ENCODE data around the gene MTCL1.

DNA sequence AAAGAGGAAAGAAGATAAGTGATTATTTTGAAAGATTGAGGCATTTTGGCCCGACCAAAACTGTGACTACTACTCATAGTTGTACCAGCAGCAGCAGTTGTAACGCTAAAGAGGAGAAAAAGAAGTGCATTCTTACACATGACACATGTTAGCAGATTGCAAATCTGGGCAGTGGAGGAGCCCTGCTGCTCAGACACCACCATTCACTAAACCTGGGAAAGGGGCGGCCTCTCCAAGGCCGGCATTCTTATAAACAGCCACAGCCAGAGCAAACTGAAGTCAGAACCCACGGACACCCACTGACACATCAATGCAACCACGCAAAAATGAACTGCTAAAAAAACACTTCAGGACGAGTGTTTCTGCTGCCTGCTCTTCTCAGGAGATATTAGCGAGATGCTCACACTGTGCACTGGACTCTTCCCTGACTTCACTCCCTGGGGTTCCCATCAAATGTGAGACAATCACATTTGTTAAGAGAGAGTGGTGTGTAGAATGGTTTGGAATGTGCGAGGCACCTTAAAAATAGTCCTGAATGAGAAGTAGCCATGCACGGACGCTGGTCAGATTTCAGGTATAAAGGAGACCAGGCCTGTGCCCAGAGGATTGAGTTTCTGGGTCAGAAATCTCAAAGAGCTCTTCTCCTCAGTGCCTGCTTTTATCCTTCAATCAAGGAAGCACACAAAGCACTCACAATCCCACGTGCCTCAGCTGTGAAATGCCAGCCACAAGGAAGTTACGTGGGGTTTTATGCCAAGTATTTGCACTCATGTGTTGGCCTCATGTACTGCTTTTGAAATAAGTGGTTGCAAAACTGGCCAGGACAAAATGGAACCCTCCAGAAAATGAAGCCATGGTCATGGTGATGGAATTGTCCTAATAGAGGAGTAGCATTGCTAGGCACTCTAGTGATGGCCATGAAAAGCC, 83.4 kb downstream of the MTCL1 start:
- TF ChIP-seq, protein P1, sequence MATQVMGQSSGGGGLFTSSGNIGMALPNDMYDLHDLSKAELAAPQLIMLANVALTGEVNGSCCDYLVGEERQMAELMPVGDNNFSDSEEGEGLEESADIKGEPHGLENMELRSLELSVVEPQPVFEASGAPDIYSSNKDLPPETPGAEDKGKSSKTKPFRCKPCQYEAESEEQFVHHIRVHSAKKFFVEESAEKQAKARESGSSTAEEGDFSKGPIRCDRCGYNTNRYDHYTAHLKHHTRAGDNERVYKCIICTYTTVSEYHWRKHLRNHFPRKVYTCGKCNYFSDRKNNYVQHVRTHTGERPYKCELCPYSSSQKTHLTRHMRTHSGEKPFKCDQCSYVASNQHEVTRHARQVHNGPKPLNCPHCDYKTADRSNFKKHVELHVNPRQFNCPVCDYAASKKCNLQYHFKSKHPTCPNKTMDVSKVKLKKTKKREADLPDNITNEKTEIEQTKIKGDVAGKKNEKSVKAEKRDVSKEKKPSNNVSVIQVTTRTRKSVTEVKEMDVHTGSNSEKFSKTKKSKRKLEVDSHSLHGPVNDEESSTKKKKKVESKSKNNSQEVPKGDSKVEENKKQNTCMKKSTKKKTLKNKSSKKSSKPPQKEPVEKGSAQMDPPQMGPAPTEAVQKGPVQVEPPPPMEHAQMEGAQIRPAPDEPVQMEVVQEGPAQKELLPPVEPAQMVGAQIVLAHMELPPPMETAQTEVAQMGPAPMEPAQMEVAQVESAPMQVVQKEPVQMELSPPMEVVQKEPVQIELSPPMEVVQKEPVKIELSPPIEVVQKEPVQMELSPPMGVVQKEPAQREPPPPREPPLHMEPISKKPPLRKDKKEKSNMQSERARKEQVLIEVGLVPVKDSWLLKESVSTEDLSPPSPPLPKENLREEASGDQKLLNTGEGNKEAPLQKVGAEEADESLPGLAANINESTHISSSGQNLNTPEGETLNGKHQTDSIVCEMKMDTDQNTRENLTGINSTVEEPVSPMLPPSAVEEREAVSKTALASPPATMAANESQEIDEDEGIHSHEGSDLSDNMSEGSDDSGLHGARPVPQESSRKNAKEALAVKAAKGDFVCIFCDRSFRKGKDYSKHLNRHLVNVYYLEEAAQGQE (IDR thresholded peaks at IDR 0.05; ENCODE audit: insufficient read depth in 1 of 2, low read depth in 2 of 2, low read length in 2 of 2): no peak
- no peak for TF ChIP-seq POLR2AphosphoS5 (IDR thresholded peaks at IDR 0.05; ENCODE audit: low read depth, low read length)
- TF ChIP-seq SIN3A (IDR thresholded peaks at IDR 0.05; ENCODE audit: borderline replicate concordance, insufficient read depth, low read length): no peak
- TF ChIP-seq TAF1 (IDR thresholded peaks at IDR 0.05; ENCODE audit: borderline replicate concordance, insufficient read depth, low read length): no peak

Data from PFSK-1 (cell line).